Neuronal stem cell (in vitro differentiated cells): ENCODE measurements around the gene AAGAB.

Source experiments
- DNase-seq: peaks from one replicate; pipeline ENCODE4 v3.0.0-alpha.2; 2013; ENCODE audit warnings: low spot score
- H2AFZ ChIP-seq: one replicate; pipeline ENCODE4 v1.6.1; 2013; ENCODE audit warnings: mild to moderate bottlenecking, low read length, inconsistent platforms
- H2AK5ac ChIP-seq: 2 replicates; pipeline ENCODE4 v1.6.1; 2013; ENCODE audit warnings: low read depth, mild to moderate bottlenecking, inconsistent platforms, low read length, moderate library complexity, mixed read lengths
- H2BK120ac ChIP-seq: 2 replicates; pipeline ENCODE4 v1.6.1; 2013; ENCODE audit warnings: low read depth, mild to moderate bottlenecking, inconsistent platforms, low read length, moderate library complexity, mixed read lengths
- H2BK12ac ChIP-seq: one replicate; pipeline ENCODE4 v1.6.1; 2013; ENCODE audit warnings: low read length, inconsistent platforms
- H2BK15ac ChIP-seq: 2 replicates; pipeline ENCODE4 v1.6.1; 2013; ENCODE audit warnings: mild to moderate bottlenecking, low read length, inconsistent platforms, mixed read lengths
- H2BK5ac ChIP-seq: one replicate; pipeline ENCODE4 v1.6.1; 2013; ENCODE audit warnings: inconsistent platforms, mild to moderate bottlenecking, low read length, moderate library complexity
- H3K14ac ChIP-seq: one replicate; pipeline ENCODE4 v1.6.1; 2013; ENCODE audit warnings: low read length, inconsistent platforms
- H3K18ac ChIP-seq: 2 replicates; pipeline ENCODE4 v1.6.1; 2013; ENCODE audit warnings: low read length, inconsistent platforms
- H3K23ac ChIP-seq: 2 replicates; pipeline ENCODE4 v1.6.1; 2013; ENCODE audit warnings: low read depth, mild to moderate bottlenecking, mixed read lengths, low read length, inconsistent platforms; ENCODE audit not compliant: poor library complexity
- H3K27ac ChIP-seq: replicated peaks from 3 replicates; pipeline ENCODE4 v1.5.1; 2013; ENCODE audit warnings: low read length, inconsistent platforms
- H3K27me3 ChIP-seq, 3 experiments: 2 replicates each; pipeline ENCODE4 v1.6.1; 2013; ENCODE audit warnings: low read length in 3 of 3, mild to moderate bottlenecking in 2 of 3, inconsistent platforms in 1 of 3, low read depth in 1 of 3, mixed read lengths in 1 of 3, moderate library complexity in 1 of 3; ENCODE audit not compliant: control insufficient read depth in 3 of 3, insufficient read depth in 3 of 3
- H3K36me3 ChIP-seq, 2 donors: replicated peaks in 1 of 2; 2 replicates each; pipeline ENCODE4 v1.6.1; 2013; ENCODE audit warnings: low read length in 2 of 2; ENCODE audit not compliant: control insufficient read depth in 2 of 2, insufficient read depth in 2 of 2
- H3K4ac ChIP-seq: 2 replicates; pipeline ENCODE4 v1.6.1; 2013; ENCODE audit warnings: inconsistent platforms, mild to moderate bottlenecking, low read length, moderate library complexity
- H3K4me1 ChIP-seq, 2 donors: 1 replicate in 1 of 2; 2 replicates in 1 of 2; pipeline ENCODE4 v1.6.1; 2013; ENCODE audit warnings: low read length in 2 of 2, low read depth in 1 of 2; ENCODE audit not compliant: control insufficient read depth in 2 of 2, insufficient read depth in 1 of 2
- H3K4me2 ChIP-seq: one replicate; pipeline ENCODE4 v1.6.1; 2013; ENCODE audit warnings: mild to moderate bottlenecking, low read length, inconsistent platforms; ENCODE audit not compliant: insufficient read depth, poor library complexity, severe bottlenecking
- H3K4me3 ChIP-seq, 2 donors: 2 replicates each; pipeline ENCODE4 v1.5.1; 2013; ENCODE audit warnings: low read length in 2 of 2, mild to moderate bottlenecking in 2 of 2, inconsistent platforms in 1 of 2, moderate library complexity in 1 of 2
- H3K79me1 ChIP-seq: one replicate; pipeline ENCODE4 v1.6.1; 2013; ENCODE audit warnings: low read depth, mild to moderate bottlenecking, inconsistent platforms, low read length, moderate library complexity
- H3K9ac ChIP-seq: one replicate; pipeline ENCODE4 v1.6.1; 2013; ENCODE audit warnings: mild to moderate bottlenecking, low read depth, low read length, inconsistent platforms; ENCODE audit not compliant: poor library complexity
- H3K9me3 ChIP-seq, 2 donors: replicated peaks in 1 of 2; 2 replicates each; pipeline versions ENCODE3 to v1.6.1; 2013; ENCODE audit warnings: low read length in 2 of 2, mild to moderate bottlenecking in 2 of 2, inconsistent platforms in 1 of 2, low read depth in 1 of 2, mixed read lengths in 1 of 2, moderate library complexity in 1 of 2; ENCODE audit not compliant: control insufficient read depth in 2 of 2, insufficient read depth in 1 of 2
- H4K8ac ChIP-seq: one replicate; pipeline ENCODE4 v1.6.1; 2013; ENCODE audit warnings: low read depth, mild to moderate bottlenecking, inconsistent platforms, low read length, moderate library complexity
- H4K91ac ChIP-seq: one replicate; pipeline ENCODE4 v1.6.1; 2013; ENCODE audit warnings: low read length, low read depth, mild to moderate bottlenecking, inconsistent platforms; ENCODE audit not compliant: poor library complexity
- WGBS, 2 donors: extraction: QIAGEN DNeasy Blood & Tissue Kit; methylation state at CpG; one replicate each; pipeline ENCODE4 v1.1.7; 2013; ENCODE audit warnings: missing lambda C conversion rate in 2 of 2, mixed read lengths in 1 of 2; ENCODE audit not compliant: insufficient read length in 2 of 2, insufficient replicate concordance in 1 of 2; ENCODE audit errors: extremely low coverage in 2 of 2; 5-methylcytosine and 5-hydroxymethylcytosine counted together

AAGAB gene

GRCh38 chr15:67189326-67190051 lies 65.0 kb downstream of the AAGAB start:
- H2BK120ac ChIP-seq = no peak overlapping the region
- no peak overlapping the region for H2AK5ac ChIP-seq
- H4K91ac ChIP-seq = no peak overlapping the region
- H3K14ac ChIP-seq = no peak overlapping the region
- no peak overlapping the region for H3K18ac ChIP-seq
- no peak overlapping the region for H3K4ac ChIP-seq
- no peak overlapping the region for H3K27ac ChIP-seq
- no CpG with 5 or more reads among the region's 26 CpGs for WGBS, 2 donors
- H2BK15ac ChIP-seq = no peak overlapping the region
- no peak overlapping the region for H2AFZ ChIP-seq
- no peak overlapping the region for H3K4me2 ChIP-seq
- no peaks in the 10 kb centered on the region for H3K79me1 ChIP-seq
- H3K9ac ChIP-seq = no peak overlapping the region
- no peaks in the 10 kb centered on the region for H3K9me3 ChIP-seq
- H2BK5ac ChIP-seq = no peak overlapping the region
- H3K36me3 ChIP-seq = peaks cover 30 to 99% of the 10 kb centered on the region in 2 donors
- no peak overlapping the region for H3K4me3 ChIP-seq
- H3K23ac ChIP-seq = no peak overlapping the region
- H3K27me3 ChIP-seq = no peaks in the 10 kb centered on the region
- H2BK12ac ChIP-seq = no peak overlapping the region
- no peak overlapping the region for H4K8ac ChIP-seq
- H3K4me1 ChIP-seq = no peaks in the 10 kb centered on the region
- no peak for DNase-seq

GRCh38 chr15:67188551-67189218 lies 65.8 kb downstream of the AAGAB start:
- H4K8ac ChIP-seq = no peak overlapping the region
- H2AFZ ChIP-seq = no peak overlapping the region
- H3K36me3 ChIP-seq = peaks cover 33 to 99% of the 10 kb centered on the region in 2 donors
- no peak overlapping the region for H3K23ac ChIP-seq
- H3K27me3 ChIP-seq = no peaks in the 10 kb centered on the region
- H3K79me1 ChIP-seq = no peaks in the 10 kb centered on the region
- H2BK12ac ChIP-seq = no peak overlapping the region
- DNase-seq = no peak
- H3K27ac ChIP-seq = no peak overlapping the region
- H3K9ac ChIP-seq = no peak overlapping the region
- H3K4ac ChIP-seq = no peak overlapping the region
- no peaks in the 10 kb centered on the region for H3K4me1 ChIP-seq
- H2BK5ac ChIP-seq = no peak overlapping the region
- H3K9me3 ChIP-seq = no peaks in the 10 kb centered on the region
- no peak overlapping the region for H3K4me2 ChIP-seq
- H2BK120ac ChIP-seq = no peak overlapping the region
- H4K91ac ChIP-seq = no peak overlapping the region
- H2BK15ac ChIP-seq = no peak overlapping the region
- H3K14ac ChIP-seq = no peak overlapping the region
- no peak overlapping the region for H2AK5ac ChIP-seq
- no peak overlapping the region for H3K18ac ChIP-seq
- WGBS, 2 donors = no CpG with 5 or more reads among the region's 8 CpGs
- H3K4me3 ChIP-seq = no peak overlapping the region

- H3K27ac ChIP-seq = no peak overlapping the region
- no peak overlapping the region for H3K14ac ChIP-seq
- DNase-seq = no peak
- H2AFZ ChIP-seq = no peak overlapping the region
- H3K9ac ChIP-seq = no peak overlapping the region
- H2BK5ac ChIP-seq = no peak overlapping the region
- H2BK120ac ChIP-seq = no peak overlapping the region
- WGBS, 2 donors = no CpG with 5 or more reads among the region's 12 CpGs
- no peak overlapping the region for H4K91ac ChIP-seq
- no peaks in the 10 kb centered on the region for H3K9me3 ChIP-seq
- no peaks in the 10 kb centered on the region for H3K4me1 ChIP-seq
- H3K36me3 ChIP-seq = peaks cover 33 to 97% of the 10 kb centered on the region in 2 donors
- no peak overlapping the region for H2BK12ac ChIP-seq
- H3K23ac ChIP-seq = no peak overlapping the region
- H2AK5ac ChIP-seq = no peak overlapping the region
- H3K4me2 ChIP-seq = no peak overlapping the region
- H3K27me3 ChIP-seq = no peaks in the 10 kb centered on the region
- H2BK15ac ChIP-seq = no peak overlapping the region
- peak overlapping the region in 1 of 2 donors; percentile 30 for H3K4me3 ChIP-seq
- no peak overlapping the region for H3K18ac ChIP-seq
- no peak overlapping the region for H3K4ac ChIP-seq
- no peaks in the 10 kb centered on the region for H3K79me1 ChIP-seq
- peak overlapping the region; percentile 84 for H4K8ac ChIP-seq
Measured at GRCh38 chr15:67187351-67187854, 67.1 kb downstream of the AAGAB start.

- H4K8ac ChIP-seq = no peak overlapping the region
- no peak overlapping the region for H3K27ac ChIP-seq
- peak overlapping the region; percentile 45 for H3K18ac ChIP-seq
- DNase-seq = no peak
- H3K36me3 ChIP-seq = peaks cover 33 to 96% of the 10 kb centered on the region in 2 donors
- no peak overlapping the region for H2BK5ac ChIP-seq
- no peaks in the 10 kb centered on the region for H3K79me1 ChIP-seq
- H3K4ac ChIP-seq = no peak overlapping the region
- H3K14ac ChIP-seq = no peak overlapping the region
- H2BK12ac ChIP-seq = no peak overlapping the region
- no peak overlapping the region for H3K4me2 ChIP-seq
- no peak overlapping the region for H3K23ac ChIP-seq
- H2BK120ac ChIP-seq = no peak overlapping the region
- H3K4me1 ChIP-seq = no peaks in the 10 kb centered on the region
- H3K9ac ChIP-seq = no peak overlapping the region
- WGBS, 2 donors = no CpG with 5 or more reads among the region's 4 CpGs
- H2AK5ac ChIP-seq = no peak overlapping the region
- no peak overlapping the region for H4K91ac ChIP-seq
- H2BK15ac ChIP-seq = no peak overlapping the region
- no peaks in the 10 kb centered on the region for H3K9me3 ChIP-seq
- no peak overlapping the region for H2AFZ ChIP-seq
- H3K27me3 ChIP-seq = no peaks in the 10 kb centered on the region
- peak overlapping the region in 1 of 2 donors; percentile 30 for H3K4me3 ChIP-seq
Measured at GRCh38 chr15:67186688-67187087, 67.8 kb downstream of the AAGAB start.
